ENCODE results near the gene GASK1A. TPM values are rescaled to one million over a fixed set of nuclear protein-coding genes. Genes with fewer than 3 reads are reported as not detected.
A peak's percentile ranks its signal among the peaks of the same experiment; 100 is the strongest.
"Not testable (repeated sequence)": the region's sequence is repeated elsewhere in the genome, so short reads cannot be mapped to it uniquely, and the experiment has no call there.

GASK1A gene
- total RNA-seq, 6 experiments from 2014 or later, result 5.5 to 17.5 (median 10.5) TPM

DNA sequence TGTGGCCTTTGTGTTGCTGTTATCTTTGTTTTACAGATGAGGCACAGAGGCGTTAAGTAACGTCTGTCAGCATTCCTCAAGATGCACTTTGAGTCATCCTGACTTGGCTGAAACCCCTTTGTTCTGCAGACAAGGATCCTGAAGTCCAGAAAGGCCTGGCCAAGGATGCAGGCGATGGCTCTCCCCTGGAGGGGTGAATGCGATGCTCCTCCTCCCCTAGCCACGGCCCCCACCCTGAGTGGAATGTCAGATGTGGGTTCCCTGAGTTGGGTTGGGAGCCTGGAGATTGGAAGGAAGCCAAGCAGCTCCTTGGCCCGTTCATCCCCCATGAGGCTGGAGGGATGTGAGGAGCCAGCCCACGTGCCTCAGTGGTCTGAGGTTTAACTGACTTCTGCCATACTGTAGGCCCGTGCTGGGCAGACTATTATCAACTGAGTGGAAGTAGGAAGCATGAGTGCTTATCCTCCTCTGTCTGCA, 83.5 kb downstream of the GASK1A start:
- 92% methylated on average over 7 of the region's 8 CpGs for WGBS (ENCODE audit: insufficient coverage, low coverage, low lambda C conversion rate, missing lambda C conversion rate)
- intact Hi-C loops (cut with DNase I), result no loop called here
- no peaks in the 10 kb centered on the region for H3K36me3 ChIP-seq

DNA sequence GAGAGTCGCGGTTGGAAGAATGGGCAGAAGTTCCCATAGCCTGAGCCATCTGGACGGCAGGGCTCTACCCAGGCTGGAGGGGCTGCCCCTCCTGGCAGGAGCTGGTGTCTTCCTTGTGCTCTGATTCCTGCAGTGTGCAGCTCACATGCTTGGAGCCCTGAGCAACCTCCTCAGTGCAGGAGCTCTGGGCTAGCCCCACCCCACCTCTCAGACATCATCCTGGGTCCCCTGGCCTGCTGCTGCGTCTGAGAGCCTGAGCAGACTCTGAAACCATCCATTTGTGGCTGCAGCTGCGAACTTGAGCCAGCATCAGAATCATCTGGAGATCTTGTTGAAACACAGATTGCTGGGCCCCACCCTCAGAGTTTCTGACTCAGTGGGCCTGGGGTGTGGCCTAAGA, 84.0 kb downstream of the GASK1A start:
- no CpG with 5 or more reads among the region's 5 CpGs for WGBS (ENCODE audit: insufficient coverage, low coverage, low lambda C conversion rate, missing lambda C conversion rate)
- Histone ChIP-seq H3K36me3 (no peaks in the 10 kb centered on the region), H3K9me3 (no peaks in the 10 kb centered on the region), H3K27ac (no peak overlapping the region), H3K27me3 (no peaks in the 10 kb centered on the region), H3K4me3 (no peak overlapping the region), H3K4me1 (no peaks in the 10 kb centered on the region)
- intact Hi-C loops (cut with DNase I), result no loop called here
- DNase-seq, result no peak
- ATAC-seq, result peak in 1 of 4 donors; percentile 27
- TF ChIP-seq POLR2A (IDR thresholded peaks at IDR 0.05), result no peak
- TF ChIP-seq, protein P1, sequence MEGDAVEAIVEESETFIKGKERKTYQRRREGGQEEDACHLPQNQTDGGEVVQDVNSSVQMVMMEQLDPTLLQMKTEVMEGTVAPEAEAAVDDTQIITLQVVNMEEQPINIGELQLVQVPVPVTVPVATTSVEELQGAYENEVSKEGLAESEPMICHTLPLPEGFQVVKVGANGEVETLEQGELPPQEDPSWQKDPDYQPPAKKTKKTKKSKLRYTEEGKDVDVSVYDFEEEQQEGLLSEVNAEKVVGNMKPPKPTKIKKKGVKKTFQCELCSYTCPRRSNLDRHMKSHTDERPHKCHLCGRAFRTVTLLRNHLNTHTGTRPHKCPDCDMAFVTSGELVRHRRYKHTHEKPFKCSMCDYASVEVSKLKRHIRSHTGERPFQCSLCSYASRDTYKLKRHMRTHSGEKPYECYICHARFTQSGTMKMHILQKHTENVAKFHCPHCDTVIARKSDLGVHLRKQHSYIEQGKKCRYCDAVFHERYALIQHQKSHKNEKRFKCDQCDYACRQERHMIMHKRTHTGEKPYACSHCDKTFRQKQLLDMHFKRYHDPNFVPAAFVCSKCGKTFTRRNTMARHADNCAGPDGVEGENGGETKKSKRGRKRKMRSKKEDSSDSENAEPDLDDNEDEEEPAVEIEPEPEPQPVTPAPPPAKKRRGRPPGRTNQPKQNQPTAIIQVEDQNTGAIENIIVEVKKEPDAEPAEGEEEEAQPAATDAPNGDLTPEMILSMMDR (IDR thresholded peaks at IDR 0.05), result no peak

More for the DNA sequence above, 83.5 kb downstream of the GASK1A start:
- Histone ChIP-seq H3K27ac (no peak overlapping the region), H3K9me3 (no peaks in the 10 kb centered on the region), H3K4me3 (no peak overlapping the region), H3K4me1 (no peaks in the 10 kb centered on the region), H3K27me3 (no peaks in the 10 kb centered on the region)
- no peak for DNase-seq
- ATAC-seq, result peak in 1 of 4 donors; percentile 19
- TF ChIP-seq POLR2A (IDR thresholded peaks at IDR 0.05), result no peak
- TF ChIP-seq, protein P1 (IDR thresholded peaks at IDR 0.05), result no peak

DNA sequence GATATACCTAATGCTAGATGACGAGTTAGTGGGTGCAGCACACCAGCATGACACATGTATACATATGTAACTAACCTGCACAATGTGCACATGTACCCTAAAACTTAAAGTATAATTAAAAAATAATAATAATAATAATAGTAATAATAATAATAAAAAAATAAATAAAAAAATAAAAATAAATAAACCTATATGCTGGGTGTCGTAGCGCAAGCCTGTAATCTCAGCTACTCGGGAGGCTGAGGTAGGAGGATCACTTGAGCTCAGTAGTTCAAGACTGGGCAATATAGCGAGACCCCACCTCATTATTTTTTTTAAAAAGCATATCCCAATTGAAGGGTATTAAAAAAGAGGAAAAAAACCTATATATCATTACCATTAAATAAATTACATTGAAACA, 91.6 kb downstream of the GASK1A start:
- ATAC-seq; DNase-seq; intact Hi-C loops (cut with DNase I); H3K27ac ChIP-seq; H3K27me3 ChIP-seq; H3K36me3 ChIP-seq; H3K9me3 ChIP-seq; H3K4me3 ChIP-seq: not testable (repeated sequence)
- H3K4me1 ChIP-seq, result peaks cover 0 to 12% (median 5%) of the 10 kb centered on the region in 4 donors
- 95% methylated on average over 4 of the region's 5 CpGs for WGBS (ENCODE audit: insufficient coverage, low coverage, low lambda C conversion rate, missing lambda C conversion rate)

DNA sequence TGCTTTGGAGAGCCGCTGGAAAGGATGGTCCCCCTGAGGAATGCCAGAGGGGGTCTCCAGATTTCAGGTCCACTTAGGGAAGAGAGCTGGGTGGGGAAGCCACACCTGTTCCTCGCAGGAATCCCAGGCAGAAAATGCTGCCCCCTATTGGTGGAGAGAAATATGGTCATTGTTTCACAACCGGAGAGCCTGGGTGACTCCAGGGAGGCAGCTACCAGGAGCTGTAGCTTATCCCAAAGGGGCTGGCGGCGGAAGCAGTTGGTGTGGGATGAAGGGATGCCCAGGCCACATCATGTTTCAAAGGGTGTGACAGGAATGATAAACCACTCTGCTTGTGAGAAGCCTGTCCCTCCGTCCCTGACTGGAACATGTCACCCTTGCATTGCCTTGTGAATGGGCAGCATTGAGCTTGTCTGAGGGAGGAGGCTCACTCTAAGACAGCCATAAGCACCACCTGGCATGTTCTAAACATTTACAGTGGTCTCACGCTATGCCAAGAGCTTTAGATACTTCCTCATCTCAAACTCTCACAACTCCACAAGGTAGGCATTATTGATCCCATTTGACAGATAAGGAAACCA, 92.3 kb downstream of the GASK1A start:
- no peak for ATAC-seq
- no peak for DNase-seq
- no peak overlapping the region for H3K4me3 ChIP-seq
- H3K27ac ChIP-seq, result no peak overlapping the region
- H3K36me3 ChIP-seq, result no peaks in the 10 kb centered on the region
- TF ChIP-seq, protein P1 (IDR thresholded peaks at IDR 0.05), result peak; percentile 26 to 52 (median 35)
- TF ChIP-seq POLR2A (IDR thresholded peaks at IDR 0.05), result no peak
- no peaks in the 10 kb centered on the region for H3K9me3 ChIP-seq
- peaks cover 0 to 19% (median 9%) of the 10 kb centered on the region in 4 donors for H3K4me1 ChIP-seq
- intact Hi-C loops (cut with DNase I), result no loop called here
- no peaks in the 10 kb centered on the region for H3K27me3 ChIP-seq
- WGBS (ENCODE audit: insufficient coverage, low coverage, low lambda C conversion rate, missing lambda C conversion rate), result 56% methylated on average over 3 of the region's 7 CpGs

DNA sequence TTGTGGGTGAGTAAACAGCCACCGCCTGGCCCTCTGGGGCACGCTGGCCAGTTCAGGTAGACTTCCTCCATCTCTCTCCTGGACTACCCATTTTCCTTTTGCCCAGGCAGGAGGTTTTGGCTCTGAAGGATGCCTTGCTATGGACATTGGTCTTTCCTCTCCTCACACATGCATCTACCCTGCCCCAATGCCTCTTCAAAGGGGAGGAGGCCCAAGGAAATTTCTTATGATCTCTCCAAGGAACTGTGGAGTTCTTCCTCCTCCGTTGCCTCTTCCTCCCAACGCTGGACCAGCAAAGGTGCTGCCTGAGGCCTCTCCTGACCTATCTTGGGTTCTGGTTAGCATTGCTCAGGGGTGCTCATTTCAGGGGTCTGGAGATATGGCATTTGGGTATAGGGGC, 93.2 kb downstream of the GASK1A start:
- Histone ChIP-seq H3K9me3 (no peaks in the 10 kb centered on the region), H3K27ac (no peak overlapping the region), H3K4me1 (peaks cover 0 to 25% (median 12%) of the 10 kb centered on the region in 4 donors), H3K4me3 (no peak overlapping the region), H3K27me3 (no peaks in the 10 kb centered on the region), H3K36me3 (no peaks in the 10 kb centered on the region)
- intact Hi-C loops (cut with DNase I), result no loop called here
- 83% methylated on average over 2 of the region's 4 CpGs for WGBS (ENCODE audit: insufficient coverage, low coverage, low lambda C conversion rate, missing lambda C conversion rate)
- ATAC-seq (no peak), DNase-seq (no peak)
- no peak for TF ChIP-seq POLR2A (IDR thresholded peaks at IDR 0.05)
- TF ChIP-seq, protein P1 (IDR thresholded peaks at IDR 0.05), result no peak
